Heart left ventricle (tissue), 13 donors: Measurements from ENCODE around the gene FAM227A.

ENCODE experiments used
- POLR2A ChIP-seq, 2 donors: fragments of 450-650 bp; IDR thresholded peaks; one replicate each; pipeline ENCODE4 v1.6.1; 2017; ENCODE audit warnings: antibody characterized with exemption in 2 of 2, mild to moderate bottlenecking in 2 of 2, moderate library complexity in 2 of 2
- TF ChIP-seq, protein P1 (sequence below), 12 donors: fragments of 200-600 bp; sonication (generic) in 4 of 12; IDR thresholded peaks; one replicate each; pipeline versions ENCODE4 v1.5.0 to v1.8.0; 2018 to 2022; ENCODE audit warnings: antibody characterized with exemption in 12 of 12, mild to moderate bottlenecking in 5 of 12
- donor health status: ischemic (EF 13 %, LVEDD 7.1; RV severe dilation, severe dysfunction).
- donor health status: DM: no; HTN: yes; CAD: no.
- donor health status: DM: no; HTN: no; CAD: no.
- donor health status: ischemic (EF 25% LVEDD 6.9; RV normal size, moderate dysfunction).
- donor health status: ischemic (EF 25% LVEDD 5.7; RV mildly dilated, moderate dysfunction).
- donor health status: ischemic (EF 35%, LVEDD 5.7; RV mildly dilated, moderate dysfunction).
- donor health status: nonischemic (EF 11% LVEDD 7.7; RV severe dilation, severe dysfunction).
- donor health status: DM: yes; HTN: yes; CAD: no.
- donor health status: PGD.
- donor health status: ischemic (EF 29% LVEDD 5.4; RV normal size, mild dysfunction).
- donor health status: nonischemic (EF 23%, LVEDD 6.1; RV moderate dilation, normal function).

DNA sequence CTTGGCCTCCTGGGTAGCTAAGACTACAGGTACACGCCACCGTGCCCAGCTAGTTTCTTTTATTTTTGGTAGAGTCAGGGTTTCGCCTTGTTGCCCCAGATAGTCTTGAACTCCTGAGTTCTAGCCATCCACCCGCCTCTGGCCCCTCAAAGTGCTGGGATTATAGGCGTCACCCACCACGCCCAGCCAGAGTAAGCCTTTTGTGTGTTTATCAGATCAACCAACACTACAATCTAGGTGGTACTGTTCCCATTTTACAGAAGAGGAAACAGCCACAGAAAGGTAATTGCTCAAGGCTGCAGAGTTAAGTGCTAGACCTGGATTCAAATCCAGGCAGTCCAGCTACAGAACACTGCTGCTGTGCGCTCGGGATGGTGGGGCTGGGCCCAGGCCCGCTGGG lies 28.7 kb upstream of the FAM227A start:
- TF ChIP-seq, protein P1, sequence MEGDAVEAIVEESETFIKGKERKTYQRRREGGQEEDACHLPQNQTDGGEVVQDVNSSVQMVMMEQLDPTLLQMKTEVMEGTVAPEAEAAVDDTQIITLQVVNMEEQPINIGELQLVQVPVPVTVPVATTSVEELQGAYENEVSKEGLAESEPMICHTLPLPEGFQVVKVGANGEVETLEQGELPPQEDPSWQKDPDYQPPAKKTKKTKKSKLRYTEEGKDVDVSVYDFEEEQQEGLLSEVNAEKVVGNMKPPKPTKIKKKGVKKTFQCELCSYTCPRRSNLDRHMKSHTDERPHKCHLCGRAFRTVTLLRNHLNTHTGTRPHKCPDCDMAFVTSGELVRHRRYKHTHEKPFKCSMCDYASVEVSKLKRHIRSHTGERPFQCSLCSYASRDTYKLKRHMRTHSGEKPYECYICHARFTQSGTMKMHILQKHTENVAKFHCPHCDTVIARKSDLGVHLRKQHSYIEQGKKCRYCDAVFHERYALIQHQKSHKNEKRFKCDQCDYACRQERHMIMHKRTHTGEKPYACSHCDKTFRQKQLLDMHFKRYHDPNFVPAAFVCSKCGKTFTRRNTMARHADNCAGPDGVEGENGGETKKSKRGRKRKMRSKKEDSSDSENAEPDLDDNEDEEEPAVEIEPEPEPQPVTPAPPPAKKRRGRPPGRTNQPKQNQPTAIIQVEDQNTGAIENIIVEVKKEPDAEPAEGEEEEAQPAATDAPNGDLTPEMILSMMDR (IDR thresholded peaks at IDR 0.05): no peak
- TF ChIP-seq POLR2A (IDR thresholded peaks at IDR 0.05): no peak
